Stimulated activated CD8-positive, alpha-beta memory T cell treated with anti-CD3 and anti-CD28 coated beads, Interleukin-15, amount 100 ng/mL, for 48 hours (primary cell): ENCODE data around the gene ACP4.
A peak's percentile ranks its signal among the peaks of the same experiment; 100 is the strongest.
"Not testable (repeated sequence)": the region's sequence is repeated elsewhere in the genome, so short reads cannot be mapped to it uniquely, and the experiment has no call there.

Experiments used
- DNase-seq, 2 donors: peaks; one replicate each; pipeline ENCODE4 v3.0.0-alpha.2; 2020; ENCODE audit warnings: low read depth in 2 of 2

ACP4 gene

GRCh38 chr19:50776131-50776530 lies 14.1 kb upstream of the ACP4 start:
- no peak for DNase-seq

DNA sequence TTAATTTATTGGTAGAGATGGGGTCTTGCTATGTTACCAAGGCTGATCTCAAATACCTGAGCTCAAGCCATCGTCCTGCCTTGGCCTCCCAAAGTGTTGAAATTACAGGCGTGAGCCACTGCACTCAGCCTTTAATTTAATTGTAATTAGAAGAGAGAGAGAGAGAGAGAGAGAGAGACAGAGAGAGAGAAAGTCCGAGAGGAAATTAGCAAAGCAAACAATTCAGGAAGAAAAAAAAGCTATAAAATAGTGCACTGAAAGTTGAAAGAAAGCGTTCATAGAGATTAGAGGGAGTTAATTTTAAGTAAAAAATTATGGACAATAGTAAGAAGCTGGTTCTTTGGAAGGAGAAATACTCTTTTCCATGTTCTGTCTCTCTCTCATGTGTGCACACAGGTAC lies 13.0 kb upstream of the ACP4 start:
- DNase-seq, result no peak

DNA sequence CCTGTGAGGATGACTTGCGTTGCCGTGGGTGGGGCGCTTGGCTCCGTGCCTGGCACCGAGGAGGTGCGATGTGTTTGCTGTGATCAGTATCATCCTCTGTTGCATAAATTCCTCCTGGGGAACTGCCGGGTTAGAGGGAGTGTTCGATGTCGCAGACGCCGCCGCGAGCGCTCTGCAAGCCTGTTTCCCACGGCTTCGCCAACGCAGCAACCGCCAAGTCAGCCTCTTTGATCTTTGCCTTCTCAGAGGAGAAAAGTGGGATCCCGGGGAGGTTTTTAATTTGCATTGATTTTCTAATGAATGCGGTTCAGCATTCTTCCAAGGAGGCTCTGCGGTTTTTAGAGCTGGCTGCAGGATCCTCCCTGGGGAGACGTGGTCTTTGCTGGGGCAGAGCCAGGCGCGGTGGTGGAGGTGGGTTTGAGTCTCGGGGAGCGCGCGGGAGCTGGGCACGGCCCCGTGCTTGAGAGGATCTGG lies 12.3 kb upstream of the ACP4 start:
- no peak for DNase-seq

DNA sequence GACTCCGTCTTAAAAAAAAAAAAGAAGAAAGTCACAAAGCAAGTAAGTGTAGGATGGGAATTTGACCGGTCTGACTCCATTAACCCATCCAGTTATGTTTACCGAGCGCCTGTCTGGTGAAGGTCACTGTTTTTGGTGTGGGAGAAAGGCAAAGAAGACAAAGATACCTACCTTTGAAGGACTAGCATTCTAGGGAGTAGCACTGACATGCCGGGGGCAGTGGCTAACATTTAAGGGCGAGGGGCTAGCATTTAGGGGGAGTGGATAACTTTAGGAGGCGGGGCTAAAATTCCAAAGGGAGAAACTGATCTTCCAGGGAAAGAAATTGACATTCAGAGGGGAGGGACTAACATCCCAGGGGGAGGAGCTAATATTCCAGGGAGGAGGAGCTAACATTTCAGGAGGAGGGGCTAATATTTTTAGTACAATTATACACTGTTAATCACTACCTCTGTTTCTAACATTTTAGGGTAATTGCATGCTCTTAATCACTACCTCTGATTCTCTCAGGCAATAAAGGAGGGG lies 11.2 kb upstream of the ACP4 start:
- DNase-seq, result no peak

DNA sequence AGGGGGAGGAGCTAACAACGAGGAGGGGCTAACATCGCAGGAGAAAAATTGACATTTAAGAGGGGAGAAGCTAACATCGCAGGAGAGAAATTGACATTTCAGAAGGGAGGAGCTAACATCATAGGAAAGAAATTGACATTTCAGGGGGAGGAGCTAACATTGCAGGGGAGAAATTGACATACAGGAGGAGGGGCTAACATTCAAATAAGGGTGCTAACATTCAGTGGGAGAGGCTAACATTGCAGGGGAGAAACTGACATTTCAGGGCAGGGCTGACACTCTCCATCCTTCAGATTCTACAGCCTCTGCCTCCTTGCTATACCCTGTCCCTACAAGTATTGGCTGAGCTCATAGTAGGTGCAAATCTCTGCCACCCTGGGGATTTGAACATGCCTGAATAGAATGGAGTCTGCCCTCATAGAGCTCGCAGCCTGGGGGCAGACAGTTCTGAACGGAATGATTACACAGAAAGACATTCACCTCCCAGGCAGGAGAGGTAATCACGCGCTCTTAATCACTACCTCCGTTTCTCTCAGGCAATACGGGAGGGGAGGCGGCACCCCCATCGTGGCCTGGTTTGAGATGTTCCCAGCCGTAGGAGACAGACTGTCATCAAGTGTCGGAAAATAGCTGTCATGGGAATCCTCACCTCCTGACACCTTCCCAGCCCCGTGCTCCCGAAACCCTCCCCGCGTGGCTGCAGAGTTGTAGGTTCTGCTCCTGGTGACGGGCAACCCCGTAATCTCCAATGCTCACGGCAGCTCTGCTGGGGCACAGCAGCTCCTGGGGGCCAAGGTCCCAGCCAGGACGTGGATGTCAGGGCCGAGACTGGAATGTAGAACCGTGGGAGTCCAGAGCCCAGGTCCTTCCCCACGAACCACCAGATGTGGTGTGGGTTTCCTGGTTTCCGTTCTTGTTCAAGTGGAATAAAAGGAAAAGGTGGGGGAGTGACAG lies 10.4 kb upstream of the ACP4 start:
- no peak for DNase-seq

GRCh38 chr19:50780753-50781435 lies 9.3 kb upstream of the ACP4 start:
- no peak for DNase-seq

- DNase-seq, result not testable (repeated sequence)
Measured at GRCh38 chr19:50783848-50784152, 6.4 kb upstream of the ACP4 start.

- DNase-seq, result no peak
Measured at GRCh38 chr19:50784710-50785109, 5.5 kb upstream of the ACP4 start.

GRCh38 chr19:50785329-50785728 lies 4.9 kb upstream of the ACP4 start:
- DNase-seq, result no peak

DNA sequence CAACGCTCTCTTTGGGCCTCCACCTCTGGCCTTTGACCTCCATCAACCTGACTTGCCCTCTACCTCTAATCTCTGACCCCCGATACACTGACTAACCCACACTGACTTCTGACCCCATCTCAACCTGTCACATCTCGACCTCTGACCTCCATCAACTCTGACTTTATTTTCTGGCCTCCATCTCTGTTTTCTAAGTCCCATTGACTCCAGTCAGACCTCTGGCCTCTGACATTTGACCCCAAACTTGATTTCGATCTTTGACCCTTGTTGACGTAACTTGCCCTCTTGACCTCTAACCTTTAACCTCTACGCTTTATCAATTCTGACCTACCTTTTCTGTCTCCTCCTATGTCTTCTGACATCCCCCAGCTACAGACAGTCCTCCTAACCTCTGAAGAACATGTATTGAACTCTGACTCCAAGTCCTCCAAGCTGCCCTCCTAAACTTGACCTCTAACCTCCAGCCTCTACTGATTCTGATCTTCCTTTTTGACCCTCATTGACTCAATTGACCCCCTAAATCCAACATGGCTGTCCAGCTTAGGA lies 780 bp downstream of the ACP4 start:
- no peak for DNase-seq

DNA sequence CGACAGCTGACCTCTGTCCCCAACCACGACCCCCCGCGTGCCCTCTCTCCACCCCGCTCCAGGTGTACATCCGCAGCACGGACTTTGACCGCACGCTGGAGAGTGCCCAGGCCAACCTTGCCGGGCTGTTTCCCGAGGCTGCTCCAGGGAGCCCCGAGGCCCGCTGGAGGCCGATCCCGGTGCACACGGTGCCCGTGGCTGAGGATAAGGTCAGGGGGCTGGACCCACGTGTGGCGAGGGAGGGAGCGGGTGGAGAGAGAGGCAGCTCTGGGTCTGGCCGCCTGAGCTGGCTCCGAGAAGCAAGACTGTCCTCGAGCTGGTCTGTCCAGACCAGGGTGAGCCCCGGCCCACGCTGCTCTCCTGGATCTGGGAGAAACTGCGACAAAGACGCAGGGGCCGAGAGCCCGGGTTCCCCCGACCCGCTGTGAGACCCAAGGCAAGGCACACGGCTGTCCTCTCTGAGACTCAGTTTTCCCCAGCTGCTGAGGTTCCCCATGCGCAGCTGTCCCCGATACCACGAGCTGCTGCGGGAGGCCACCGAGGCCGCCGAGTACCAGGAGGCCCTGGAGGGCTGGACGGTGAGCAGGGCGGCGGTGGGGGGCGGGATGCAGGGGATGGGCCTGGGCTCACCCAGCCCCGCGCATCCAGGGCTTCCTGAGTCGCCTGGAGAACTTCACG lies 1.5 kb downstream of the ACP4 start:
- no peak for DNase-seq

GRCh38 chr19:50792272-50793250 lies 2.3 kb downstream of the ACP4 start:
- no peak for DNase-seq

GRCh38 chr19:50793558-50794065 lies 3.4 kb downstream of the ACP4 start:
- DNase-seq, result no peak

GRCh38 chr19:50794074-50794875 lies 4.1 kb downstream of the ACP4 start:
- DNase-seq, result peak in 1 of 2 donors; percentile 26

DNA sequence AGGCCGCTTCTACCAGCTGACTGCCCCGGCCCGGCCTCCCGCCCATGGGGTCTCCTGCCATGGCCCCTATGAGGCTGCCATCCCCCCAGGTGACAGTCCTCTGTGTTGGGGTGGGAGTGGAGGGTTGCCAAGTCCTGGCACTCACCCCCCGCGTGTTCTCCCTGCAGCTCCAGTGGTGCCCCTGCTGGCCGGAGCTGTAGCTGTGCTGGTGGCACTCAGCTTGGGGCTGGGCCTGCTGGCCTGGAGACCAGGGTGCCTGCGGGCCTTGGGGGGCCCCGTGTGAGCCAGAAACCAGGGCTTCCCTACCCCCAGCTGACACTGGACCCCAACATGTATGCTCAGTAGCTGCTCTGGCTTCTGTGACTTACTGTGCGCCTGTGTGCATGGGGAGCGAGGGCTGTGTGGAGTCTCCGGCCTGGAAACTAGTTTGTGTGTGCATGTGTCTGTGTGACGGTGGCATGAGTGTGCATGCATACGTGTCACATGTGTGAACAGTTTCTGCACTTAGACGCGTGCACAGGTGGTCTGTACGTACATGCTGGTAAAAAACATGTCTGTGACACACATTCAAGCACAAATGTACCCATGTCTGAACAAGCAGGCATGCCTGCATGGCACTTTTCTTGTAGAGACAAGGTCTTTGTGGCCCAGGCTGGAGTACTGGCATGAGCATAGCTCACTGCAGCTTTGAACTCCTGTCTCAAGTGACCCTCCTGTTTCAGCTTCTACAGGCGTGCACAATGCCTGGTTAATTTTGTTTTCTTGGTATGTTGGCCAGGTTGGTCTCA lies 4.9 kb downstream of the ACP4 start:
- DNase-seq, result peak; percentile 36 to 49

DNA sequence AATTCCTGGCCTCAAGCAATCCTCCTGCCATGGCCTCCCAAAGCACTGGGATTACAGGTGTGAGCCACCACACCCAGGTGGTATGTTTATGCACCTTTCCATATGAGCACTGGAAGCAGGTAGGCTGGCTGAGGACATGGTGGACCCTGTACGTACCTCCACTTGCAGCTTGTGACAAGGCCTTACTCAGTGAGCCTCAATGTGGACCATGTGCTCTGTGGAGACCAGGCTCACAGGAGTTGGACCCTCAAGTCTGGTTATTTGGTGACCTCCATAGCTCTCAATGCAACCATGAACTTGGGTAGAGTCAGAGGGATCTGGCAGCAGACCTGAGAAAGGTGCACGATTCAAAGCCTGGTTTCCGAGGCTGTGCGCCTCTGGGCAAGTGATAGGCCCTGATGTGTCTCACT lies 5.5 kb downstream of the ACP4 start:
- DNase-seq, result no peak

- DNase-seq, result no peak
Measured at GRCh38 chr19:50796128-50796633, 6.0 kb downstream of the ACP4 start.

GRCh38 chr19:50796634-50797428 lies 6.6 kb downstream of the ACP4 start:
- DNase-seq, result no peak
